H1 (cell line): Measurements from ENCODE around the gene LRRN1.

Experiments
- CTBP2 ChIP-seq: IDR thresholded peaks from 2 replicates; pipeline ENCODE4 v1.7.0; 2011; ENCODE audit warnings: borderline replicate concordance, mild to moderate bottlenecking, moderate library complexity, mixed read lengths, low read length; ENCODE audit not compliant: insufficient read depth, insufficient read length
- CTCF ChIP-seq, 3 experiments: IDR thresholded peaks; 1 replicate in 2 of 3; 2 replicates in 1 of 3; pipeline versions ENCODE4 v1.5.1 to v1.6.1; 2011; ENCODE audit warnings: low read length in 3 of 3, mild to moderate bottlenecking in 3 of 3, inconsistent platforms in 2 of 3, low read depth in 1 of 3, moderate library complexity in 1 of 3; ENCODE audit not compliant: insufficient read depth in 1 of 3; ENCODE audit errors: control extremely low read depth in 1 of 3
- HDAC2 ChIP-seq, 2 experiments: fragments of 300-600 bp in 1 of 2; sonication (generic) in 1 of 2; IDR thresholded peaks; 2 replicates each; pipeline ENCODE4 v1.6.1; 2011 to 2012; ENCODE audit warnings: low read depth in 2 of 2, low read length in 2 of 2, mild to moderate bottlenecking in 2 of 2, moderate library complexity in 2 of 2, borderline replicate concordance in 1 of 2, inconsistent platforms in 1 of 2
- KDM4A ChIP-seq: IDR thresholded peaks from one replicate; pipeline ENCODE4 v1.7.1; 2012; ENCODE audit warnings: low read depth, mild to moderate bottlenecking, moderate library complexity, low read length, inconsistent platforms; ENCODE audit not compliant: severe bottlenecking
- MAX ChIP-seq: IDR thresholded peaks from 2 replicates; pipeline ENCODE4 v1.6.1; 2012; ENCODE audit warnings: inconsistent platforms
- NRF1 ChIP-seq: IDR thresholded peaks from 2 replicates; pipeline ENCODE4 v1.6.1; 2011; ENCODE audit warnings: mild to moderate bottlenecking, low read depth, low read length, improper control_type of control experiment
- POLR2A ChIP-seq, 2 experiments: IDR thresholded peaks; 1 replicate in 1 of 2; 2 replicates in 1 of 2; pipeline ENCODE4 v1.6.1; 2011; ENCODE audit warnings: low read depth in 2 of 2, low read length in 2 of 2, mild to moderate bottlenecking in 2 of 2; ENCODE audit errors: control extremely low read depth in 1 of 2
- RNF2 ChIP-seq: fragments of 200-900, 300-1000 bp; sonication (generic); IDR thresholded peaks from 2 replicates; pipeline ENCODE4 v1.7.1; 2016; ENCODE audit warnings: borderline replicate concordance, low read depth, mild to moderate bottlenecking, antibody characterized with exemption, low read length; ENCODE audit not compliant: poor library complexity, severe bottlenecking; ENCODE audit errors: missing control alignments
- YY1 ChIP-seq: IDR thresholded peaks from 2 replicates; pipeline ENCODE4 v1.6.1; 2011; ENCODE audit warnings: low read depth, mild to moderate bottlenecking, low read length

GRCh38 chr3:3772338-3772737 lies 26.9 kb upstream of the LRRN1 start:
- TF ChIP-seq KDM4A (no peak), YY1 (no peak), POLR2A (IDR thresholded peaks at IDR 0.05; ENCODE audit: control extremely low read depth in 1 of 2, low read depth in 2 of 2, low read length in 2 of 2) (no peak), HDAC2 (IDR thresholded peaks at IDR 0.05; ENCODE audit: borderline replicate concordance in 1 of 2, low read depth in 2 of 2, low read length in 2 of 2) (no peak), CTCF (IDR thresholded peaks at IDR 0.05; ENCODE audit: control extremely low read depth in 1 of 3, insufficient read depth in 1 of 3, low read depth in 1 of 3, low read length in 3 of 3) (no peak), CTBP2 (no peak), NRF1 (no peak), MAX (no peak), RNF2 (no peak)
